ENCODE data around the gene NAXD. TPM values are rescaled to one million over a fixed set of nuclear protein-coding genes. Genes with fewer than 3 reads are reported as not detected.

Gene NAXD
- total RNA-seq, 1 donor from 2014 or later, result 25.6 TPM

- TF ChIP-seq CTCF (IDR thresholded peaks at IDR 0.05; ENCODE audit: insufficient read depth, low read length, poor library complexity, severe bottlenecking), result no peak
- no peak for DNase-seq (ENCODE audit: low read depth)
- H3K36me3 ChIP-seq (ENCODE audit: control insufficient read depth, insufficient read depth, low read length), result no peaks in the 10 kb centered on the region
- H3K27me3 ChIP-seq (ENCODE audit: control insufficient read depth, insufficient read depth, low read length), result no peaks in the 10 kb centered on the region
- H3K4me3 ChIP-seq (ENCODE audit: low read depth, low read length), result peak overlapping the region; percentile 74
Measured at GRCh38 chr13:110615005-110615321, 382 bp upstream of the NAXD start.

GRCh38 chr13:110616103-110617101 is 1.1 kb downstream of the NAXD start:
- peak; percentile 20 for TF ChIP-seq CTCF (IDR thresholded peaks at IDR 0.05; ENCODE audit: insufficient read depth, low read length, poor library complexity, severe bottlenecking)
- peak overlapping the region; percentile 74 for H3K4me3 ChIP-seq (ENCODE audit: low read depth, low read length)
- no peaks in the 10 kb centered on the region for H3K36me3 ChIP-seq (ENCODE audit: control insufficient read depth, insufficient read depth, low read length)
- DNase-seq (ENCODE audit: low read depth), result no peak
- no peaks in the 10 kb centered on the region for H3K27me3 ChIP-seq (ENCODE audit: control insufficient read depth, insufficient read depth, low read length)

- Histone ChIP-seq H3K36me3 (ENCODE audit: control insufficient read depth, insufficient read depth, low read length) (no peaks in the 10 kb centered on the region), H3K27me3 (ENCODE audit: control insufficient read depth, insufficient read depth, low read length) (no peaks in the 10 kb centered on the region), H3K4me3 (ENCODE audit: low read depth, low read length) (no peak overlapping the region)
- DNase-seq (ENCODE audit: low read depth), result no peak
- no peak for TF ChIP-seq CTCF (IDR thresholded peaks at IDR 0.05; ENCODE audit: insufficient read depth, low read length, poor library complexity, severe bottlenecking)
Measured at GRCh38 chr13:110617321-110618072, 2.2 kb downstream of the NAXD start.

- H3K4me3 ChIP-seq (ENCODE audit: low read depth, low read length), result no peak overlapping the region
- DNase-seq (ENCODE audit: low read depth), result no peak
- no peak for TF ChIP-seq CTCF (IDR thresholded peaks at IDR 0.05; ENCODE audit: insufficient read depth, low read length, poor library complexity, severe bottlenecking)
- peaks cover under 1% of the 10 kb centered on the region for H3K36me3 ChIP-seq (ENCODE audit: control insufficient read depth, insufficient read depth, low read length)
- H3K27me3 ChIP-seq (ENCODE audit: control insufficient read depth, insufficient read depth, low read length), result no peaks in the 10 kb centered on the region
Measured at GRCh38 chr13:110618167-110618566, 2.8 kb downstream of the NAXD start.

- Histone ChIP-seq H3K4me3 (ENCODE audit: low read depth, low read length) (no peak overlapping the region), H3K36me3 (ENCODE audit: control insufficient read depth, insufficient read depth, low read length) (peaks cover 2% of the 10 kb centered on the region), H3K27me3 (ENCODE audit: control insufficient read depth, insufficient read depth, low read length) (no peaks in the 10 kb centered on the region)
- no peak for DNase-seq (ENCODE audit: low read depth)
- no peak for TF ChIP-seq CTCF (IDR thresholded peaks at IDR 0.05; ENCODE audit: insufficient read depth, low read length, poor library complexity, severe bottlenecking)
Measured at GRCh38 chr13:110618780-110619179, 3.4 kb downstream of the NAXD start.

All from kidney epithelial cell (primary cell).